ENCODE results near the gene TSNAX. TPM values are rescaled to one million over a fixed set of nuclear protein-coding genes. Genes with fewer than 3 reads are reported as not detected.

TSNAX gene
- total RNA-seq, 4 donors from 2014 or later = 25.1 to 39.9 (median 28.9) TPM

- no peak for DNase-seq (ENCODE audit: low spot score in 2 of 2)
- no peak for TF ChIP-seq POLR2A (IDR thresholded peaks at IDR 0.05)
- TF ChIP-seq, protein P1, sequence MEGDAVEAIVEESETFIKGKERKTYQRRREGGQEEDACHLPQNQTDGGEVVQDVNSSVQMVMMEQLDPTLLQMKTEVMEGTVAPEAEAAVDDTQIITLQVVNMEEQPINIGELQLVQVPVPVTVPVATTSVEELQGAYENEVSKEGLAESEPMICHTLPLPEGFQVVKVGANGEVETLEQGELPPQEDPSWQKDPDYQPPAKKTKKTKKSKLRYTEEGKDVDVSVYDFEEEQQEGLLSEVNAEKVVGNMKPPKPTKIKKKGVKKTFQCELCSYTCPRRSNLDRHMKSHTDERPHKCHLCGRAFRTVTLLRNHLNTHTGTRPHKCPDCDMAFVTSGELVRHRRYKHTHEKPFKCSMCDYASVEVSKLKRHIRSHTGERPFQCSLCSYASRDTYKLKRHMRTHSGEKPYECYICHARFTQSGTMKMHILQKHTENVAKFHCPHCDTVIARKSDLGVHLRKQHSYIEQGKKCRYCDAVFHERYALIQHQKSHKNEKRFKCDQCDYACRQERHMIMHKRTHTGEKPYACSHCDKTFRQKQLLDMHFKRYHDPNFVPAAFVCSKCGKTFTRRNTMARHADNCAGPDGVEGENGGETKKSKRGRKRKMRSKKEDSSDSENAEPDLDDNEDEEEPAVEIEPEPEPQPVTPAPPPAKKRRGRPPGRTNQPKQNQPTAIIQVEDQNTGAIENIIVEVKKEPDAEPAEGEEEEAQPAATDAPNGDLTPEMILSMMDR (IDR thresholded peaks at IDR 0.05) = no peak
- H3K4me3 ChIP-seq (ENCODE audit: low read depth, poor library complexity, severe bottlenecking) = no peak overlapping the region
- WGBS, 2 donors = 69 to 84% methylated on average over 3 of the region's 3 CpGs
- intact Hi-C loops (cut with DNase I; ENCODE audit: low total_unique reads) = no loop called here
These were observed 29.6 kb downstream of the TSNAX start for GRCh38 chr1:231557898-231558707.

GRCh38 chr1:231558708-231559185 lies 30.3 kb downstream of the TSNAX start:
- 79 to 81% methylated on average over 2 of the region's 2 CpGs for WGBS, 2 donors
- TF ChIP-seq POLR2A (IDR thresholded peaks at IDR 0.05) = no peak
- TF ChIP-seq, protein P1 (IDR thresholded peaks at IDR 0.05) = no peak
- intact Hi-C loops (cut with DNase I; ENCODE audit: low total_unique reads) = no loop called here
- no peak overlapping the region for H3K4me3 ChIP-seq (ENCODE audit: low read depth, poor library complexity, severe bottlenecking)
- no peak for DNase-seq (ENCODE audit: low spot score in 2 of 2)

DNA sequence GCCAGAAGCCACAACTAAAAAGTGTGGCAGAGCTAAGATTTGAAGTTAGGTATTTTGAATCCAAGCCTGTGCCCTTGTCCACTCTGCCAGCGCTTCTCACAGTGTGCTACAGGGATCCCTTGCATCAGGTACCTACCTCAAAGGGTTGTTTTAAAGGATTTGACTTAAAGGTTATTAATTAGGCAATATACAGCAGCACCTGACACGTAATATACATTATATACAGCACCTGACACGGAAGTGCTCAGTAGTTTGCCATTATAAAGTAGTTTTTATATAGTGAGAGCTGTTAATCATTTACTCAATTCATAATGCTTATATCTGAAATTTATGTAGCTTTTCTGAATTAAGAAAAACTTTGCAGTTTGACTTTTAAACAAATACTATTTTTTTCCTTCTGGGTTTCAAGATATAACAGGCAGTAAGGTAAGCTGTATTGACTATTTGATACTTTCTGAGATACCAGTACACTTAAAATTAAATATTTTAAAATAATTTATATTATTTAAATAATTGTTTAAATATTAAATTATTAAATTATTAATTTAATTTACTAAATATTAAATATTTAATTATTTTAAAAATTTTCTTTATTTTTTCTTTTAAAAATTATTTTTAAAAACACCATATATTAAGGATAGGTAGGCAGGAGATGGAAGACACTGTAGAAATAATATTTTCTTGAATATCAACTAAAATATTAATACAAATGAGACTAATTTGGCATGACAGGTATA lies 33.3 kb downstream of the TSNAX start:
- TF ChIP-seq POLR2A (IDR thresholded peaks at IDR 0.05) = no peak
- TF ChIP-seq, protein P1 (IDR thresholded peaks at IDR 0.05) = no peak
- DNase-seq (ENCODE audit: low spot score in 2 of 2) = no peak
- intact Hi-C loops (cut with DNase I; ENCODE audit: low total_unique reads) = no loop called here
- 96 to 100% methylated on average over 3 of the region's 3 CpGs for WGBS, 2 donors
- no peak overlapping the region for H3K4me3 ChIP-seq (ENCODE audit: low read depth, poor library complexity, severe bottlenecking)

DNA sequence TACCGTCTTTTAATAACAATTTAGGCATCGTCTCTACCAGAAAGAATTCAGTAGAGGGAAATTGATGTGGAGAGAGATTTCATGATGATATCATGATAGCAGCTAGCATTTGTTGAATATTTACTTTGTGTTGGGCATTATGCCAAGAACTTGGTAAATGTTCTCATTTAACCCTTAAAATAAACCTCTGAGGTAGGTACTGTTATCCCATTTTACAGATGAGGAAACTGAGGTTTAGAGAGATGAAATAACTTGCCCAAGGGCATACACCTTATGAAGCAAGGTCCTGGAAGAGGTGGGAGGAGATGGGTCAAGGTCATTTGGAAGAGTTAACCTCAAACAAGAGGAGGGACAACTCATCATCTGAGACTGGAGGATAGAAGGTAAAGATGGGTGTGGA lies 34.8 kb downstream of the TSNAX start:
- no peak for TF ChIP-seq POLR2A (IDR thresholded peaks at IDR 0.05)
- TF ChIP-seq, protein P1 (IDR thresholded peaks at IDR 0.05) = no peak
- no peak for DNase-seq (ENCODE audit: low spot score in 2 of 2)
- intact Hi-C loops (cut with DNase I; ENCODE audit: low total_unique reads) = no loop called here
- WGBS, 2 donors = 81 to 89% methylated on average over 2 of the region's 2 CpGs
- H3K4me3 ChIP-seq (ENCODE audit: low read depth, poor library complexity, severe bottlenecking) = no peak overlapping the region

DNA sequence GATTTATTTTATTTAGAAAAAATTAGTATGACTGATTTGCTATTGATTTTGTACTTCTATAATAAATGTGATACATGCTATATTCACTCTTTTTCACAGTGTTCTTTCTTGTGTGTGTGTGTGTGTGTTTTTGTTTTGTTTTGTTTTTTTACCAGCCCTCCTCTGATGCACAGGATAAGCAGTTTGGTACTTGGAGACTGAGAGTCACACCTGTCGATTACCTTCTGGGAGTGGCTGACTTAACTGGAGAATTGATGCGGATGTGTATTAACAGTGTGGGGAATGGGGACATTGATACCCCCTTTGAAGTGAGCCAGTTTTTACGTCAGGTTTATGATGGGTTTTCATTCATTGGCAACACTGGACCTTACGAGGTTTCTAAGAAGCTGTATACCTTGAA lies 35.9 kb downstream of the TSNAX start:
- DNase-seq (ENCODE audit: low spot score in 2 of 2) = no peak
- TF ChIP-seq, protein P1 (IDR thresholded peaks at IDR 0.05) = no peak
- no peak for TF ChIP-seq POLR2A (IDR thresholded peaks at IDR 0.05)
- 96% methylated on average over 4 of the region's 4 CpGs for WGBS, 2 donors
- intact Hi-C loops (cut with DNase I; ENCODE audit: low total_unique reads) = no loop called here
- no peak overlapping the region for H3K4me3 ChIP-seq (ENCODE audit: low read depth, poor library complexity, severe bottlenecking)
